Measurements from ENCODE around the gene FUZ.

- TF ChIP-seq POLR2A (IDR thresholded peaks at IDR 0.05) (no peak), CTCF (IDR thresholded peaks at IDR 0.05) (no peak)
These were observed 38.1 kb downstream of the FUZ start for GRCh38 chr19:49774969-49775368.
